D721Med (cell line): Measurements from ENCODE around the gene MPP4.

ENCODE experiments used
- DNase-seq: peaks from one replicate; pipeline ENCODE4 v3.0.0; 2011; ENCODE audit warnings: low spot score; ENCODE audit not compliant: insufficient read length
- FAIRE-seq: peaks from 2 replicates; lab custom pipeline; 2011; peaks lifted over from hg19 to GRCh38; lab: Jason Lieb, UNC
- CTCF ChIP-seq: IDR thresholded peaks from 2 replicates; pipeline ENCODE4 v1.5.1; 2012; ENCODE audit warnings: mild to moderate bottlenecking, control low read depth; ENCODE audit not compliant: insufficient read depth; ENCODE audit errors: missing control alignments

The MPP4 gene

GRCh38 chr2:201712726-201713125 is 14.3 kb upstream of the MPP4 start:
- DNase-seq (no peak), FAIRE-seq (no peak)
- TF ChIP-seq CTCF = no peak

GRCh38 chr2:201709747-201710146 is 11.3 kb upstream of the MPP4 start:
- FAIRE-seq (peak; percentile 82), DNase-seq (no peak)
- no peak for TF ChIP-seq CTCF

GRCh38 chr2:201709049-201709448 is 10.6 kb upstream of the MPP4 start:
- peak; percentile 93 for FAIRE-seq
- DNase-seq = no peak
- TF ChIP-seq CTCF = no peak

- FAIRE-seq (no peak), DNase-seq (no peak)
- peak; percentile 37 for TF ChIP-seq CTCF
These were observed 9.3 kb upstream of the MPP4 start for GRCh38 chr2:201707753-201708152.

- FAIRE-seq = no peak
- DNase-seq = no peak
- no peak for TF ChIP-seq CTCF
These were observed 8.7 kb upstream of the MPP4 start for GRCh38 chr2:201707142-201707541.

- FAIRE-seq (no peak), DNase-seq (no peak)
- TF ChIP-seq CTCF = no peak
These were observed 6.1 kb upstream of the MPP4 start for GRCh38 chr2:201704536-201704935.

GRCh38 chr2:201701646-201702045 is 3.2 kb upstream of the MPP4 start:
- FAIRE-seq (peak; percentile 98), DNase-seq (no peak)
- no peak for TF ChIP-seq CTCF
